AG09309 (cell line): ENCODE measurements around the gene NPPA.
"Not testable (repeated sequence)": the region's sequence is repeated elsewhere in the genome, so short reads cannot be mapped to it uniquely, and the experiment has no call there.

Experiments used
- DNase-seq: peaks from one replicate; pipeline ENCODE4 v3.0.0-alpha.2; 2010; ENCODE audit warnings: low read depth
- H3K4me3 ChIP-seq: 2 replicates; pipeline ENCODE4 v1.5.1; 2011; ENCODE audit warnings: mild to moderate bottlenecking, low read depth, low read length, moderate library complexity; ENCODE audit not compliant: control insufficient read depth
- TF ChIP-seq, protein P1 (sequence below): IDR thresholded peaks from 2 replicates; pipeline ENCODE4 v1.5.1; 2011; ENCODE audit warnings: mild to moderate bottlenecking, low read depth, low read length, inconsistent platforms; ENCODE audit not compliant: insufficient read depth, control insufficient read depth; ENCODE audit errors: missing control alignments

NPPA gene

DNA sequence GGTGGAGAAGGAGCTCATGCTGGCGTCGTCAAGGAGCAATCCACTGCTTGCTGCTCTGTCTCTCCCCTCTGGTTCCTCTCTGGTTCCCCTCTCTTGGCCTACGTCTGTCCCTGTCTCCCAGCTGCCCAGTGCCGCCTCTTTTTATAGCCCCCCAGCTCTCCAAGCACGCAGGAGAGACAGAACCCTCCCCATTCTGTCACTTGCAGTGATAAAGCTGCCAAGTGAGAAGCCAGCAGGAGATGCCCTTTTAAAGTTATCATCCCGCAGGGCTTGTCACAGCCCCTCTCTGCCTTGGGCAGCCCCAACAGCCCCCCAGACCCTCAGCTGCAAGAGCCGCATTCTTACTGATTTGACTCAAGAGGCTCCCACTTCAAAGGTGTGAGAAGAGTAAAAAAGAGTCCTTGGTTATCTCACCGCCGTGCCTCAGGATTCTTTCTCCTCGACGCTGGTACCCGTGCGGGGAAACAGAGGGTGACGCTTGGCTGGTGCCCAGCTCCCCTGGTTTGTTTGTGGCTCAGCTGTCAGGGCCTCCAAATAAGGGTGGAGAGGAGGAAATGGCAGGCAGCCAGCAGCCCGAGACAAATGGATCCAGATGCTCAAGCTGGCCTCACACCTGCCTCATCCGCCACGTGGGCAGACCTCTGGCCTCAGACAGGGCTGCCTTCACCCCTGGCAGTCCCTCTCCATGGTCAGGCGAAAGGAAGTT lies at the start of gene NPPA:
Gene NPPA, minus strand, starts transcription at position 117 of the 706 bp plus-strand sequence. Its CDS starts 99 bp downstream, at position 18.
- TF ChIP-seq, protein P1, sequence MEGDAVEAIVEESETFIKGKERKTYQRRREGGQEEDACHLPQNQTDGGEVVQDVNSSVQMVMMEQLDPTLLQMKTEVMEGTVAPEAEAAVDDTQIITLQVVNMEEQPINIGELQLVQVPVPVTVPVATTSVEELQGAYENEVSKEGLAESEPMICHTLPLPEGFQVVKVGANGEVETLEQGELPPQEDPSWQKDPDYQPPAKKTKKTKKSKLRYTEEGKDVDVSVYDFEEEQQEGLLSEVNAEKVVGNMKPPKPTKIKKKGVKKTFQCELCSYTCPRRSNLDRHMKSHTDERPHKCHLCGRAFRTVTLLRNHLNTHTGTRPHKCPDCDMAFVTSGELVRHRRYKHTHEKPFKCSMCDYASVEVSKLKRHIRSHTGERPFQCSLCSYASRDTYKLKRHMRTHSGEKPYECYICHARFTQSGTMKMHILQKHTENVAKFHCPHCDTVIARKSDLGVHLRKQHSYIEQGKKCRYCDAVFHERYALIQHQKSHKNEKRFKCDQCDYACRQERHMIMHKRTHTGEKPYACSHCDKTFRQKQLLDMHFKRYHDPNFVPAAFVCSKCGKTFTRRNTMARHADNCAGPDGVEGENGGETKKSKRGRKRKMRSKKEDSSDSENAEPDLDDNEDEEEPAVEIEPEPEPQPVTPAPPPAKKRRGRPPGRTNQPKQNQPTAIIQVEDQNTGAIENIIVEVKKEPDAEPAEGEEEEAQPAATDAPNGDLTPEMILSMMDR = no peak
- no peak for DNase-seq
- no peak within 1 kb of the TSS for H3K4me3 ChIP-seq

DNA sequence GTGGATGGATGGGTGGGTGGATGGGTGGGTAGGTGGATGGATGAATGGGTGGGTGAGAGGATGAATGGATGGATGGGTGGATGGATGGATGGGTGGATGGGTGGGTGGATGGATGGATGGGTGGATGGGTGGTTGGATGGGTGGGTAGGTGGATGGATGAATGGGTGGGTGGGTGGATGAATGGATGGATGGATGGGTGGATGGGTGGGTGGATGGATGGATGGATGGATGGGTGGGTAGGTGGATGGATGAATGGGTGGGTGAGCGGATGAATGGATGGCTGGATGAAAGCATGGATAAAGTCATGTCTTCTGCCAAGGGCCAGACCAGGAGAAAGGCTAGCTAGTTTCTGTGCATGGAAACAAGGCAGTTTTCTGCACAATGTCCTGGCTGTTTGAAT lies 46.9 kb upstream of the NPPA start:
- H3K4me3 ChIP-seq, DNase-seq: not testable (repeated sequence)

DNA sequence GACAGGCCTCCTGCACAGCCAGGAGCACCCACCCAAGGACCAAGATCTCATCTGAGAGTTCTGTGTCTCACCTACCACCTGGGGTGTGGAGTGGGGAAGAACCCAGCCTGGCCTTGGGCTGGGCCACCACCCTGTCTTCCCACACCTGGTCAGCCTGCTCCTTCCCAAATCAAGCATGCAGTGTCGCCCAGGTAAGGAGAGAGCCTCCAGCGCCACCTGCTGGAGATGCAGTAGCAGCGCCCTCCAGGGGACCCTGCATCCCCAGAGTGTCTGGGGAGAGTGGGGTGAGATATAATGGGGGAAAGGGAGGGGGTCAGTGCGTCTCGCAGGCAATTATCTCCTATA lies 46.3 kb upstream of the NPPA start:
- no peak overlapping the region for H3K4me3 ChIP-seq
- no peak for DNase-seq
- TF ChIP-seq, protein P1 = peak; percentile 96

DNA sequence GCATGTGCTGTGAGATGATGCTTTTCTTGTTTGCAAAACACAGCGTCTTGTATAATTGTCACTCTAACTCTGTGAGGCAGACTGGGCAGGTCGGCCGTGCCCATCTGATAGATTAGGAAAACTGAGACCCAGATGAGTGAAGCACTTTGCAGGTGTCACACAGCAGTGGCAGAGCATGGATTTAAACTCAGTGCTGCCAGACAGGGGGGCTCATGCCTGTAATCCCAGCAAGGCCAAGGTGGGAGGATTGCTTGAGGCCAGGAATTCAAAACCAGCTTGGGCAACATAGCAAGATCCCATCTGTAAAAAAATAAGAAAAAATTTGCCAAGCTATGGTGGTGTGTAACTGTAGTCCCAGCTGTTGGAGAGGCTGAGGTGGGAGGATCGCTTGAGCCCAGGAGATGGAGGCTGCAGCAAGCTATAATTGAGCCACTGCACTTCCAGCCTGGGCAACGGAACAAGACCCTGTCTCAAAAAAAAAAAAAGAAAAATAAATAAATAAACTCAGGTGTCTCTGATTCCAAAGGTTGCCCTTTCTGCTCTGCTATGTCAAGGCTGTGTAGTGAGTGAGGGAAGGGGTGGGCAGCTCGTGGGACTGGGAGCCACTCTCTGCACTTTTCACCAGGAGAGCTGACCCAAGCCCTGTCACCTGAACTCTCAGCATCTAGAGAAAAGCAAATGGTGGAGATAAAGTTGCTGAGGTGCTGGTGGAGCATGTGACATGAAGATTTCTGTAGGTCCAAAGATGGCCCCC lies 44.0 kb upstream of the NPPA start:
- DNase-seq = no peak
- H3K4me3 ChIP-seq = no peak overlapping the region
- TF ChIP-seq, protein P1 = no peak

DNA sequence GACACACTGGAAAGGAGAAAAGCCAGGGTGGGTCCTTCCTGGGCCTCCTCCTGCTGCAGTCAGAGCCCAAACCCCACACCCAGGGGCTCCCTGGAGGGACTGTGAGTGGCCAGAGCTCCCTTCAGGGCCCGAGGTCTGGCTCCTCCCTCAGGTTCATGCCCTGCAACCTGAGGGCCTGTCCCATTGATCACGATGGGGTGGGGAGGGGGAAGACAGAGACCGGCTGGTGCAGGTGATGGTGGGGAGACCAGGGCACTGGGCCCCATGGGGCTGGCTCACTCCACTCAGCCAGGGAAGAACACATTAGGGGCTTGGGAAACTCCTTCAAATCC lies 41.3 kb upstream of the NPPA start:
- DNase-seq = no peak
- TF ChIP-seq, protein P1 = no peak
- H3K4me3 ChIP-seq = no peak overlapping the region

DNA sequence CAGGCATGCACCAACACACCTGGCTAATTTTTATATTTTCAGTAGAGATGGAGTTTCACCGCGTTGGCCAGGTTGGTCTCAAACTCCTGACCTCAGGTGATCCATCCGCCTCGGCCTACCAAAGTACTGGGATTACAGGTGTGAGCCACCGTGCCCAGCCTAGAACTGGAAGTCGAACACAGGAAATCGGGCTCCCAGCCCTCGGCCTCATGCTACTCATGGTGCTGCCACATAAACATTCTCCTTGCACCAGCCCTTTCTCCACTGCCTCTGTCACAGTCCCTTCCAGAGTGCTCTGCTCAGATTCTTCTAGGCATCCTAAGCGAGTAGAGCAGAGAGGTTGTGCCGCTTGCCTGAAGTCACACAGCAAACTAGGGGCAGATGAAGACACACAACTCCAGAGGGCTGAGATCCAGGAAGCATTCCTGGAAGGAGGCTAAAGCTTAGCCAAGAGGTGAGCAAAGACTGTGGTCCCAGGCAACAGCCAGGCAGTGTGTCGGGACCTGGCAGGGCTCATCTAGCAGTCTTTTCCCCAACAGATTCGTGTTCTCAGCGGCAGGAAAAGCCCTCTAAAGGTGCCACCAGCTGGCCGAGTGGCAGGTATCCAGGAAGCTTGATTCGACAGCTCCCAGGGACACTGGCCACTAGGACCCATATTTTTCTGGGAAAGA lies 40.8 kb upstream of the NPPA start:
- H3K4me3 ChIP-seq = no peak overlapping the region
- TF ChIP-seq, protein P1 = no peak

DNA sequence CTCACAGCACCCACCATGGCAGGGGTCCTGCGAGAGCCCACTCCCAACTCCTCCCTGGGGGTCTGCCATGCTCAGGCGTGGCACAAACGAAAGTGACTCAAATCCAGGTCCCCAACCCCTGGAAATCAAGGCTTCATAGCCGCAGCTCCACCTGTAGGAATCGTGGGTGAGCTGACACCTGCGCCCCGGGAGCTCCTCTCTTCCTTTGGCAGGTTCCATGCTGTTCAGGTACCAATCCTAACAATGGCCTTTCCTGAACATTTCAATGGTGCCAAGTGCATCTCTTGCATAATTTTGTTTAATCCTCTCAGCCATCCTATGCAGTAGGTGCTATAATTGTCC lies 40.1 kb upstream of the NPPA start:
- DNase-seq = no peak
- no peak overlapping the region for H3K4me3 ChIP-seq
- TF ChIP-seq, protein P1 = no peak

More for the DNA sequence above, 40.8 kb upstream of the NPPA start:
- DNase-seq = no peak
